B cell (primary cell): ENCODE data around the gene CASS4. TPM values are rescaled to one million over a fixed set of nuclear protein-coding genes. Genes with fewer than 3 reads are reported as not detected.

ENCODE experiments used
- ATAC-seq: fragments of 200-7000 bp; cut with Tn5 transposase; one replicate; pipeline ENCODE4 v1.10.0; 2021; ENCODE audit warnings: low read depth, mild to moderate bottlenecking, moderate number of reproducible peaks, moderate library complexity
- CTCF ChIA-PET: fragments of 350-600 bp; sonication (Branson Sonifier 250); formaldehyde crosslinking; loops from one replicate; lab custom pipeline; 2021; ENCODE audit warnings: antibody characterized with exemption, inconsistent platforms; lab: Charles Lee
- POLR2A ChIA-PET: fragments of 350-600 bp; sonication (Branson Sonifier 250); formaldehyde crosslinking; loops from one replicate; lab custom pipeline; 2021; ENCODE audit warnings: antibody characterized with exemption; lab: Charles Lee
- DNase-seq: peaks from one replicate; pipeline ENCODE4 v3.0.0; 2013
- H2AFZ ChIP-seq: 2 replicates; pipeline ENCODE4 v1.6.1; 2012; ENCODE audit warnings: mild to moderate bottlenecking, low read depth, low read length; ENCODE audit not compliant: insufficient read depth, poor library complexity, severe bottlenecking
- H3K27ac ChIP-seq, 2 donors: 1 replicate in 1 of 2; 2 replicates in 1 of 2; pipeline ENCODE4 v1.5.1; 2012 to 2013; ENCODE audit warnings: low read length in 2 of 2, mild to moderate bottlenecking in 2 of 2, moderate library complexity in 1 of 2
- H3K27me3 ChIP-seq, 4 experiments: fragments of 200-600 bp in 1 of 4; sonication (generic) in 1 of 4; replicated peaks in 1 of 4; 1 replicate in 2 of 4; 2 replicates in 2 of 4; pipeline versions ENCODE4 v1.6.1 to v1.7.0; 2013 to 2016; ENCODE audit warnings: low read length in 3 of 4, mild to moderate bottlenecking in 2 of 4, mixed read lengths in 1 of 4, moderate library complexity in 1 of 4; ENCODE audit not compliant: insufficient read depth in 4 of 4, control insufficient read depth in 3 of 4; ENCODE audit errors: control extremely low read depth in 1 of 4
- H3K36me3 ChIP-seq, 2 experiments: replicated peaks in 1 of 2; 1 replicate in 1 of 2; 2 replicates in 1 of 2; pipeline versions ENCODE4 v1.6.1 to v1.7.1; 2013; ENCODE audit warnings: low read length in 1 of 2; ENCODE audit not compliant: insufficient read depth in 2 of 2, control insufficient read depth in 1 of 2; ENCODE audit errors: control extremely low read depth in 1 of 2, extremely low read depth in 1 of 2
- H3K4me1 ChIP-seq, 2 donors: fragments of 200-600 bp in 1 of 2; sonication (generic) in 1 of 2; 1 replicate in 1 of 2; 2 replicates in 1 of 2; pipeline versions ENCODE4 v1.5.1 to v1.6.1; 2013 to 2017; ENCODE audit warnings: low read length in 2 of 2; ENCODE audit not compliant: control insufficient read depth in 2 of 2, insufficient read depth in 2 of 2
- H3K4me2 ChIP-seq: replicated peaks from 2 replicates; pipeline ENCODE3; 2012; ENCODE audit warnings: mild to moderate bottlenecking, low read depth, low read length; ENCODE audit not compliant: poor library complexity, severe bottlenecking
- H3K4me3 ChIP-seq, 5 experiments: fragments of 200-600 bp in 1 of 5; sonication (generic) in 1 of 5; 1 replicate in 3 of 5; 2 replicates in 2 of 5; pipeline versions ENCODE4 v1.5.1 to v1.7.0; 2011 to 2016; ENCODE audit warnings: low read length in 4 of 5, mild to moderate bottlenecking in 4 of 5, low read depth in 2 of 5, control low read depth in 1 of 5, moderate library complexity in 1 of 5; ENCODE audit not compliant: insufficient read depth in 1 of 5; ENCODE audit errors: control extremely low read depth in 1 of 5, extremely low read depth in 1 of 5
- H3K79me2 ChIP-seq: fragments of 200-600 bp; sonication (generic); one replicate; pipeline ENCODE4 v1.6.0; 2016; ENCODE audit warnings: low read length; ENCODE audit not compliant: control insufficient read depth, insufficient read depth
- H3K9ac ChIP-seq: fragments of 200-600 bp; sonication (generic); 2 replicates; pipeline ENCODE4 v1.6.1; 2017; ENCODE audit warnings: mild to moderate bottlenecking, low read length, moderate library complexity
- H3K9me3 ChIP-seq, 3 donors: one replicate each; pipeline versions ENCODE4 v1.6.1 to v1.7.1; 2013; ENCODE audit warnings: low read length in 2 of 3; ENCODE audit not compliant: control insufficient read depth in 2 of 3, insufficient read depth in 1 of 3; ENCODE audit errors: control extremely low read depth in 1 of 3
- H4K20me1 ChIP-seq: 2 replicates; pipeline ENCODE4 v1.6.0; 2012; ENCODE audit warnings: mild to moderate bottlenecking, low read length; ENCODE audit not compliant: insufficient read depth, control insufficient read depth, poor library complexity, severe bottlenecking
- H3K27ac Mint-ChIP-seq: one replicate; pipeline ENCODE4 v1.8.0; 2021; ENCODE audit warnings: mixed read lengths
- H3K27me3 Mint-ChIP-seq: one replicate; pipeline ENCODE4 v1.8.0; 2021; ENCODE audit warnings: mixed read lengths
- H3K4me1 Mint-ChIP-seq: one replicate; pipeline ENCODE4 v1.8.0; 2021; ENCODE audit warnings: mixed read lengths
- H3K4me3 Mint-ChIP-seq: one replicate; pipeline ENCODE4 v1.8.0; 2021; ENCODE audit warnings: mixed read lengths
- H3K9me3 Mint-ChIP-seq: one replicate; pipeline ENCODE4 v1.8.0; 2022; ENCODE audit warnings: mixed read lengths; ENCODE audit not compliant: insufficient read depth
- EZH2 ChIP-seq: IDR thresholded peaks from 2 replicates; pipeline ENCODE4 v1.6.1; 2012; ENCODE audit warnings: borderline replicate concordance, low read depth, mild to moderate bottlenecking, moderate library complexity, low read length; ENCODE audit not compliant: insufficient read depth, poor library complexity, severe bottlenecking
- WGBS: methylation state at CpG from one replicate; pipeline ENCODE4 v1.1.5; 2013; ENCODE audit warnings: missing lambda C conversion rate; ENCODE audit not compliant: insufficient coverage; 5-methylcytosine and 5-hydroxymethylcytosine counted together
- intact Hi-C: fragments of 100-400 bp; cut with micrococcal nuclease; formaldehyde crosslinking; loops from one replicate; pipeline ENCODE4 v1.10.0; 2022
- polyA plus RNA-seq: library from polyadenylated mRNA; depleted of rRNA; stranded (reverse); fragments of >200 nt; gene quantifications from 2 replicates; pipeline ENCODE4 v1.2.3, GENCODE V29; 2012
- total RNA-seq, 2 donors: library from RNA; stranded (reverse); fragments of 120-200 nt in 1 of 2; gene quantifications; 1 replicate in 1 of 2; 2 replicates in 1 of 2; pipeline versions ENCODE4 v1.2.3 to v1.2.4, GENCODE V29; 2013 to 2022
- TF ChIP-seq, protein P1 (sequence below): fragments of 200-600 bp; IDR thresholded peaks from one replicate; pipeline ENCODE4 v1.8.0; 2022; ENCODE audit warnings: antibody characterized with exemption, mild to moderate bottlenecking

CASS4 gene
- total and polyA plus RNA-seq, 2 donors (not counting 1 experiment from before 2014, with no cell fraction given) = 0.42 to 0.45 TPM

DNA sequence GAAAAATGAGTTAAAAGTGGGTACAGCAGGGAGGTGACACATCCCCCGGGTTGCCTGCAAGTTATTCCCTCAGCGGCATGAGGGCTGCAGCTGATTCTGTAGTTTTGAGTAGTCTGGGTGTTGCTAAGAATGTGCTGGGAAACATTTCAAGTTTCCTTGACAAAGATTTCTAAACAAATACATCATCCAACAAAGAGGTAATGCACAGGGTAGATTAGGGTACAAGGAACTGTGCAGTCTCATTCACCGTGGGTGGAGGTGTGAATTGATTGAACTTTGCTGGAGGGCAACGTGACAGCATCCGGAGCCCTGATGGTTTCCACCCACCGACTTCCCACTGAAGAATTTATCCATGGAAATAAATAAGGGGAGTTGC is 21.8 kb downstream of the CASS4 start:
- Mint-ChIP-seq H3K27ac (no peak overlapping the region), H3K4me1 (peaks cover 24% of the 10 kb centered on the region), H3K4me3 (no peak overlapping the region), H3K9me3 (no peaks in the 10 kb centered on the region), H3K27me3 (peaks cover 5% of the 10 kb centered on the region)
- intact Hi-C loops = no loop called here
- 83% methylated on average over 2 of the region's 6 CpGs for WGBS
- Histone ChIP-seq H3K9ac (no peak overlapping the region), H3K4me1 (peaks cover 13 to 18% of the 10 kb centered on the region in 2 donors), H4K20me1 (no peaks in the 10 kb centered on the region), H3K4me2 (no peak overlapping the region), H3K4me3 (no peak overlapping the region), H2AFZ (no peak overlapping the region), H3K79me2 (no peaks in the 10 kb centered on the region), H3K27me3 (peaks cover 0 to 3% (median 0%) of the 10 kb centered on the region in 4 experiments), H3K36me3 (no peaks in the 10 kb centered on the region), H3K9me3 (peaks cover 0 to 1% (median 0%) of the 10 kb centered on the region in 3 donors), H3K27ac (no peak overlapping the region)
- TF ChIP-seq EZH2 = no peak
- TF ChIP-seq, protein P1, sequence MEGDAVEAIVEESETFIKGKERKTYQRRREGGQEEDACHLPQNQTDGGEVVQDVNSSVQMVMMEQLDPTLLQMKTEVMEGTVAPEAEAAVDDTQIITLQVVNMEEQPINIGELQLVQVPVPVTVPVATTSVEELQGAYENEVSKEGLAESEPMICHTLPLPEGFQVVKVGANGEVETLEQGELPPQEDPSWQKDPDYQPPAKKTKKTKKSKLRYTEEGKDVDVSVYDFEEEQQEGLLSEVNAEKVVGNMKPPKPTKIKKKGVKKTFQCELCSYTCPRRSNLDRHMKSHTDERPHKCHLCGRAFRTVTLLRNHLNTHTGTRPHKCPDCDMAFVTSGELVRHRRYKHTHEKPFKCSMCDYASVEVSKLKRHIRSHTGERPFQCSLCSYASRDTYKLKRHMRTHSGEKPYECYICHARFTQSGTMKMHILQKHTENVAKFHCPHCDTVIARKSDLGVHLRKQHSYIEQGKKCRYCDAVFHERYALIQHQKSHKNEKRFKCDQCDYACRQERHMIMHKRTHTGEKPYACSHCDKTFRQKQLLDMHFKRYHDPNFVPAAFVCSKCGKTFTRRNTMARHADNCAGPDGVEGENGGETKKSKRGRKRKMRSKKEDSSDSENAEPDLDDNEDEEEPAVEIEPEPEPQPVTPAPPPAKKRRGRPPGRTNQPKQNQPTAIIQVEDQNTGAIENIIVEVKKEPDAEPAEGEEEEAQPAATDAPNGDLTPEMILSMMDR = no peak
- ChIA-PET CTCF (no interaction called here), POLR2A (no interaction called here)
- DNase-seq (no peak), ATAC-seq (no peak)

DNA sequence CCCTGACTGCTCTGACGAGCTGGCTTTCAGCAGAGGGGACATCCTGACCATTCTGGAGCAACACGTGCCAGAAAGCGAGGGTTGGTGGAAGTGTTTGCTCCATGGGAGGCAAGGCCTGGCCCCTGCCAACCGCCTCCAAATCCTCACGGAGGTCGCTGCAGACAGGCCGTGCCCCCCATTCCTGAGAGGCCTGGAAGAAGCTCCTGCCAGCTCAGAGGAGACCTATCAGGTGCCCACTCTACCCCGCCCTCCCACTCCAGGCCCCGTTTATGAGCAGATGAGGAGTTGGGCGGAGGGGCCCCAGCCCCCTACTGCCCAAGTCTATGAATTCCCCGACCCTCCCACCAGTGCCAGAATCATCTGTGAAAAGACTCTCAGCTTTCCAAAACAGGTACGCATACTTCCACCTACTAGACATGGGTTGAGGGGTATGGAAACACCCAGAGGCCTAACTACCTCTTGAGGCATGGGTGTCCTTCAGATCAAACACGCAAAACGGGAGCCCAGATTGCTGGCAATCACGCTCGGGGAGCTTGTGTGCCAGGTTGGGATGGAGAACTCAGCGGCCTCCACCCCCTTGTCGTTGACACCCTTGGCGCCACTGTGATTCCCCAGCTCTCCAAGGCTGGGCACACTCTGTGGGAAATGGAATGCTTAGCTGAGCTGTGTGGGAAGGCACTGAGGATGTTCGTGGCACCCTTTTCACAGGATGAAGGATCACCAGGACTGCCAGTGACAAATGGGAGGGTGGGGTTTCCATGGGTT is 25.3 kb downstream of the CASS4 start:
- Mint-ChIP-seq H3K9me3 (no peaks in the 10 kb centered on the region), H3K4me3 (no peak overlapping the region), H3K4me1 (peaks cover 27% of the 10 kb centered on the region), H3K27ac (no peak overlapping the region), H3K27me3 (no peaks in the 10 kb centered on the region)
- Histone ChIP-seq H3K9me3 (peaks cover 0 to 1% (median 0%) of the 10 kb centered on the region in 3 donors), H3K4me2 (no peak overlapping the region), H3K27me3 (no peaks in the 10 kb centered on the region), H3K9ac (no peak overlapping the region), H3K4me1 (peaks cover 12 to 20% of the 10 kb centered on the region in 2 donors), H3K27ac (no peak overlapping the region), H4K20me1 (no peaks in the 10 kb centered on the region), H2AFZ (no peak overlapping the region), H3K36me3 (no peaks in the 10 kb centered on the region), H3K4me3 (no peak overlapping the region), H3K79me2 (no peaks in the 10 kb centered on the region)
- 97% methylated on average over 16 of the region's 20 CpGs for WGBS
- POLR2A ChIA-PET = no interaction called here
- no peak for ATAC-seq
- CTCF ChIA-PET = no interaction called here
- no peak for DNase-seq
- TF ChIP-seq, protein P1 = no peak
- TF ChIP-seq EZH2 = no peak
- intact Hi-C loops = no loop called here
